Calu3 (cell line): ENCODE data around the gene AP1S1. TPM values are rescaled to one million over a fixed set of nuclear protein-coding genes. Genes with fewer than 3 reads are reported as not detected.

Experiments
- BruUV-seq: library from RNA; stranded (reverse); fragments of 400-500 nt; replicated peaks from 2 replicates; lab custom pipeline; 2021; lab: Mats Ljungman, UMichigan
- CTCF ChIA-PET: fragments of 300-600 bp; sonication (Branson Sonifier 250); formaldehyde crosslinking; loops from one replicate; lab custom pipeline; 2022; ENCODE audit warnings: antibody characterized with exemption; lab: Charles Lee
- DNase-seq: peaks from one replicate; pipeline ENCODE4 v3.0.0; 2022
- H3K27ac Mint-ChIP-seq: one replicate; pipeline ENCODE4 v1.8.0; 2022; ENCODE audit warnings: mixed read lengths; ENCODE audit not compliant: unreplicated experiment
- H3K27me3 Mint-ChIP-seq: one replicate; pipeline ENCODE4 v1.8.0; 2022; ENCODE audit warnings: mixed read lengths; ENCODE audit not compliant: unreplicated experiment
- H3K36me3 Mint-ChIP-seq: one replicate; pipeline ENCODE4 v1.8.0; 2022; ENCODE audit warnings: mild to moderate bottlenecking, moderate library complexity, mixed read lengths; ENCODE audit not compliant: insufficient read depth, unreplicated experiment
- H3K4me1 Mint-ChIP-seq: one replicate; pipeline ENCODE4 v1.8.0; 2022; ENCODE audit warnings: mild to moderate bottlenecking, low read depth, mixed read lengths; ENCODE audit not compliant: unreplicated experiment
- H3K4me3 Mint-ChIP-seq: one replicate; pipeline ENCODE4 v1.8.0; 2022; ENCODE audit warnings: mild to moderate bottlenecking, low read depth, moderate library complexity, mixed read lengths; ENCODE audit not compliant: unreplicated experiment
- H3K9me3 Mint-ChIP-seq: one replicate; pipeline ENCODE4 v1.8.0; 2022; ENCODE audit warnings: low read depth, mixed read lengths; ENCODE audit not compliant: unreplicated experiment
- CTCF ChIP-seq: fragments of 200-600 bp; IDR thresholded peaks from one replicate; pipeline ENCODE4 v1.8.0; 2022; ENCODE audit warnings: antibody characterized with exemption; ENCODE audit not compliant: unreplicated experiment
- intact Hi-C: fragments of 100-400 bp; cut with micrococcal nuclease; formaldehyde crosslinking; loops from one replicate; pipeline ENCODE4 v1.10.0; 2022; ENCODE audit not compliant: unreplicated experiment
- total RNA-seq: library from RNA; stranded (reverse); gene quantifications from 2 replicates; pipeline ENCODE4 v1.2.3, GENCODE V29; 2022

The AP1S1 gene
- total RNA-seq, 1 experiment from 2014 or later, result 45.6 TPM

GRCh38 chr7:101162551-101163278, 8.4 kb downstream of the AP1S1 start:
- no peaks in the 10 kb centered on the region for H3K9me3 Mint-ChIP-seq
- DNase-seq, result peak; percentile 55
- no peak overlapping the region for H3K27ac Mint-ChIP-seq
- peaks cover 20% of the 10 kb centered on the region for H3K4me1 Mint-ChIP-seq
- H3K27me3 Mint-ChIP-seq, result peaks cover 28% of the 10 kb centered on the region
- intact Hi-C loops, result no loop called here
- H3K36me3 Mint-ChIP-seq, result peaks cover 55% of the 10 kb centered on the region
- H3K4me3 Mint-ChIP-seq, result peak overlapping the region; percentile 70
- TF ChIP-seq CTCF, result no peak
- CTCF ChIA-PET, result no interaction called here
- BruUV-seq, result no TSS peak

- intact Hi-C loops, result no loop called here
- peak; percentile 44 for DNase-seq
- no peak overlapping the region for H3K27ac Mint-ChIP-seq
- H3K4me3 Mint-ChIP-seq, result peak overlapping the region; percentile 70
- BruUV-seq, result no TSS peak
- CTCF ChIA-PET, result interaction anchor here (1.2 kb wide), 1 partner anchor 19 kb away, joined by 3 read pairs; no protein-coding TSS in a partner anchor
- peaks cover 36% of the 10 kb centered on the region for H3K27me3 Mint-ChIP-seq
- H3K9me3 Mint-ChIP-seq, result no peaks in the 10 kb centered on the region
- H3K4me1 Mint-ChIP-seq, result peaks cover 28% of the 10 kb centered on the region
- peaks cover 58% of the 10 kb centered on the region for H3K36me3 Mint-ChIP-seq
- no peak for TF ChIP-seq CTCF
Measured at GRCh38 chr7:101163279-101164070, 9.2 kb downstream of the AP1S1 start.

DNA sequence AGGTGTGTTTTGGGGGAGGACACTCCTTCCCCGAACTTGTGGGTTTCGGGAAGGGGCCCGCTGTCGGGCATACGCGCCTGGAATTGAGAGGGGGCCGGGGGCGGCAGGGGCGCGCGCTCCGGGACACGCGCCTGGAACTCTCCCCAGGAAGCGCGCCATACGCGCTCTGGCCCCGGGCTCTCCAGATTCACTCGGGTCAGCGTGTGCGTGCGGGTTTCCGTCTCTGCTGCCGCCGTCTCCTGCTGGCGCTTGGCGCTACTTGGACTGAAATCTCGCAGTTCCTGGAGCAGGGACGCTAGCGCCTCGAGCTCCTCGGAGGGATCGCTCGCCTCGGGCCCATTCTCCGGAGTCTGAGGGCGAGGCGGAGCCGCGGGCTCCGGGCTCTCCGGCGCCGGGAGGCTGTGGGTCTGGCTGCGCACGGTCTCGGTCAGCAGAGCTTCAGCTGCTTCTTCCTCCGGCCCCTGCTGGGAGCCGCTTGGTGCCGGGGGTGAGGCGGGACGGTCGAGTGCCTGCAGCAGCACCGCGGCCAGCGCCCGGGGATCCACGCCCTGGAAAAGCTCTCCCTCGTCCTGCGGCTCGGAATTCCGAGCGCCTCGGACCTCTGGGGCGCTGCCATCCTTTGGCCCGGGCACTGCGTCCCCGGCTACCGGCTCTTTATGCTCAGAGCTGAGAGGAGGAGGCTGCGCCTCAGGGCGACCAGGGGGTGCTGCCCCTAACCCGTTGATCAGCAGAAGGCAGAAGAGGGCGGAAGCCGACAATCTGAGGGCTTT, 10.0 kb downstream of the AP1S1 start:
- CTCF ChIA-PET, result interaction anchor here (1.2 kb wide), 1 partner anchor 20 kb away, joined by 3 read pairs; no protein-coding TSS in a partner anchor

More for the DNA sequence above, 10.0 kb downstream of the AP1S1 start:
- DNase-seq, result peak; percentile 45
- TF ChIP-seq CTCF, result no peak
- no TSS peak for BruUV-seq
- intact Hi-C loops, result no loop called here
- H3K4me3 Mint-ChIP-seq, result peak overlapping the region; percentile 70
- peaks cover 35% of the 10 kb centered on the region for H3K4me1 Mint-ChIP-seq
- H3K27ac Mint-ChIP-seq, result no peak overlapping the region
- H3K36me3 Mint-ChIP-seq, result peaks cover 62% of the 10 kb centered on the region
- peaks cover 43% of the 10 kb centered on the region for H3K27me3 Mint-ChIP-seq
- H3K9me3 Mint-ChIP-seq, result no peaks in the 10 kb centered on the region
